NCI-H524 (cell line): Measurements from ENCODE around the gene RNU6-9.

Source experiments
- DNase-seq, 2 experiments: peaks; one replicate each; lab custom pipeline; 2025; lab: John Stamatoyannopoulos, UW

RNU6-9 gene

GRCh38 chr19:899336-900042 lies 6.2 kb downstream of the RNU6-9 start:
- DNase-seq, result no peak

GRCh38 chr19:900043-900301 lies 6.7 kb downstream of the RNU6-9 start:
- no peak for DNase-seq

- DNase-seq, result no peak
Measured at GRCh38 chr19:900302-901111, 7.2 kb downstream of the RNU6-9 start.

GRCh38 chr19:901216-902092 lies 8.2 kb downstream of the RNU6-9 start:
- no peak for DNase-seq

GRCh38 chr19:902093-902370 lies 8.7 kb downstream of the RNU6-9 start:
- no peak for DNase-seq

- DNase-seq, result no peak
Measured at GRCh38 chr19:902446-903226, 9.4 kb downstream of the RNU6-9 start.

GRCh38 chr19:903266-903797 lies 10.0 kb downstream of the RNU6-9 start:
- peak; percentile 78 to 90 for DNase-seq

GRCh38 chr19:904545-904944 lies 11.3 kb downstream of the RNU6-9 start:
- no peak for DNase-seq

- no peak for DNase-seq
Measured at GRCh38 chr19:906480-906879, 13.2 kb downstream of the RNU6-9 start.

- DNase-seq, result no peak
Measured at GRCh38 chr19:907183-907853, 14.0 kb downstream of the RNU6-9 start.

GRCh38 chr19:911197-912033 lies 18.1 kb downstream of the RNU6-9 start:
- no peak for DNase-seq

GRCh38 chr19:912181-913079 lies 19.1 kb downstream of the RNU6-9 start:
- DNase-seq, result peak in 1 of 2 experiments; percentile 44

- peak in 1 of 2 experiments; percentile 44 for DNase-seq
Measured at GRCh38 chr19:913080-913748, 19.9 kb downstream of the RNU6-9 start, which contains the start of gene R3HDM4. R3HDM4 (minus strand) TSS chr19:913219; CDS start chr19:913157, 62 bp downstream.

- DNase-seq, result peak in 1 of 2 experiments; percentile 46
Measured at GRCh38 chr19:916645-917322, 23.5 kb downstream of the RNU6-9 start.

- peak in 1 of 2 experiments; percentile 87 for DNase-seq
Measured at GRCh38 chr19:917323-918151, 24.3 kb downstream of the RNU6-9 start, which contains the start of gene KISS1R. KISS1R (plus strand) TSS chr19:917333; CDS start chr19:917503, 170 bp downstream.

GRCh38 chr19:918152-918437 lies 24.8 kb downstream of the RNU6-9 start:
- DNase-seq, result no peak
